Effector memory CD4-positive, alpha-beta T cell (primary cell): Measurements from ENCODE around the gene FGF9.

Source experiments
- DNase-seq, 3 donors: peaks; one replicate each; pipeline ENCODE4 v3.0.0-alpha.2; 2020
- H3K27ac ChIP-seq: 2 replicates; pipeline ENCODE4 v1.7.0; 2013; ENCODE audit warnings: mild to moderate bottlenecking, low read length, moderate library complexity; ENCODE audit not compliant: insufficient read depth, poor library complexity, severe bottlenecking
- H3K27me3 ChIP-seq: replicated peaks from 2 replicates; pipeline ENCODE4 v1.7.0; 2013; ENCODE audit warnings: mild to moderate bottlenecking, low read length; ENCODE audit not compliant: insufficient read depth, control insufficient read depth, poor library complexity, severe bottlenecking
- H3K36me3 ChIP-seq: 2 replicates; pipeline ENCODE4 v1.7.0; 2013; ENCODE audit warnings: mild to moderate bottlenecking, low read length, moderate library complexity; ENCODE audit not compliant: control insufficient read depth, insufficient read depth
- H3K4me1 ChIP-seq: 2 replicates; pipeline ENCODE4 v1.7.0; 2013; ENCODE audit warnings: low read length, mild to moderate bottlenecking; ENCODE audit not compliant: control insufficient read depth, insufficient read depth, poor library complexity, severe bottlenecking
- H3K4me3 ChIP-seq: 2 replicates; pipeline ENCODE4 v1.7.0; 2013; ENCODE audit warnings: low read length, low read depth, mild to moderate bottlenecking; ENCODE audit not compliant: insufficient read depth, poor library complexity, severe bottlenecking
- H3K9me3 ChIP-seq: 2 replicates; pipeline ENCODE4 v1.7.0; 2013; ENCODE audit warnings: mild to moderate bottlenecking, low read length, moderate library complexity; ENCODE audit not compliant: control insufficient read depth
- total RNA-seq, 3 donors: gene quantifications; one replicate each; lab custom pipeline; 2026; lab: John Stamatoyannopoulos, UW

Gene FGF9
- 4.8 to 7.8 (median 4.9) reads per million in 3 donors for total RNA-seq

- Histone ChIP-seq H3K27me3 (peaks cover under 1% of the 10 kb centered on the region), H3K36me3 (no peaks in the 10 kb centered on the region), H3K9me3 (no peaks in the 10 kb centered on the region), H3K4me1 (peaks cover 37% of the 10 kb centered on the region), H3K4me3 (peak within 1 kb of the TSS; percentile 80), H3K27ac (peak within 1 kb of the TSS; percentile 54)
- DNase-seq, result peak; percentile 63 to 73 (median 68)
Measured at GRCh38 chr13:21670883-21671619, at the start of gene FGF9. FGF9 (plus strand) TSS chr13:21671073; CDS start chr13:21671913, 840 bp downstream.

- Histone ChIP-seq H3K9me3 (no peaks in the 10 kb centered on the region), H3K36me3 (no peaks in the 10 kb centered on the region), H3K4me1 (no peaks in the 10 kb centered on the region), H3K27me3 (no peaks in the 10 kb centered on the region), H3K27ac (no peak overlapping the region), H3K4me3 (no peak overlapping the region)
- DNase-seq, result no peak
Measured at GRCh38 chr13:21625366-21625765, 45.5 kb upstream of the FGF9 start.

DNA sequence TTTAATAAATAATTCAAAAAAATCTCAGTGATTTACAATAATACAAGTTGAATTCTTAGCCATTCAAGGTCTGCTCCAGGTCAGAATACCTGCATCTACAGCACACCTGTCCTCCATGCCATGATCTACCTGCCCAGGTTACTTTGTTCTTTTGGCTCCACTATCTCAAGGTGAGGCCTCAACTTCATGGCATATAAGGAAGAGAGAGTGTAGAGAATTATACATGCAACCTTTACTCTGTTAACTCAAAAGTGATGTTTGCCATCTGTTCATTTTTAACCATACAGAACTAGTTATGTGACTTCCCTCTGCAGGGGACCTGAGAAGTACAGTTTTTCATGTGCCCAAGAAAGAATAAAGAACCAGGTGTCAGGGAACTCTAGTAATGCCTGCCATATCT is 38.7 kb upstream of the FGF9 start:
- DNase-seq, result no peak
- Histone ChIP-seq H3K36me3 (no peaks in the 10 kb centered on the region), H3K9me3 (no peaks in the 10 kb centered on the region), H3K27me3 (no peaks in the 10 kb centered on the region), H3K4me1 (no peaks in the 10 kb centered on the region), H3K27ac (no peak overlapping the region), H3K4me3 (no peak overlapping the region)

DNA sequence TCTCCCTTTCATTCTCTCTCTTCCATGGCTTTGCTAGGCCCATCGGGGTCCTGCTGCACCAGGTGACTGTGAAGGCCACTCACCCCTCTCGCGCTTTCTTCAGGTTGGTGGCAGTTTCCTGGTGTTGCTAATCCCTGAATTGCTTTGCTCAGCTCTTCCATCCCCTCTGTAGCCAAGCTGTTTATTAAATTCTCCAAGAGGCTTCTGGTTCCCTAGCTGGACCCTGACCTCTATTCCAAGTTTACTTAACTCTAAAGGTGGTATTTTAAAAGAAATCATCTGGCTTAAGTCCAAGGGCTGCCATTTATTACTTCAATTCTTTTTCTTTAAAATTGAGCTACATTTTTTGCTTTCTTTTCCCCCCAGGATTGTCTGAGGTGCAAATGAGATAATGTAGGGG is 34.2 kb upstream of the FGF9 start:
- Histone ChIP-seq H3K4me1 (no peaks in the 10 kb centered on the region), H3K27ac (no peak overlapping the region), H3K36me3 (no peaks in the 10 kb centered on the region), H3K27me3 (no peaks in the 10 kb centered on the region), H3K9me3 (no peaks in the 10 kb centered on the region), H3K4me3 (no peak overlapping the region)
- DNase-seq, result no peak

- H3K9me3 ChIP-seq, result no peaks in the 10 kb centered on the region
- no peaks in the 10 kb centered on the region for H3K36me3 ChIP-seq
- no peak overlapping the region for H3K27ac ChIP-seq
- H3K27me3 ChIP-seq, result no peaks in the 10 kb centered on the region
- no peaks in the 10 kb centered on the region for H3K4me1 ChIP-seq
- peak in 1 of 3 donors; percentile 6 for DNase-seq
- H3K4me3 ChIP-seq, result no peak overlapping the region
Measured at GRCh38 chr13:21637296-21637695, 33.6 kb upstream of the FGF9 start.

DNA sequence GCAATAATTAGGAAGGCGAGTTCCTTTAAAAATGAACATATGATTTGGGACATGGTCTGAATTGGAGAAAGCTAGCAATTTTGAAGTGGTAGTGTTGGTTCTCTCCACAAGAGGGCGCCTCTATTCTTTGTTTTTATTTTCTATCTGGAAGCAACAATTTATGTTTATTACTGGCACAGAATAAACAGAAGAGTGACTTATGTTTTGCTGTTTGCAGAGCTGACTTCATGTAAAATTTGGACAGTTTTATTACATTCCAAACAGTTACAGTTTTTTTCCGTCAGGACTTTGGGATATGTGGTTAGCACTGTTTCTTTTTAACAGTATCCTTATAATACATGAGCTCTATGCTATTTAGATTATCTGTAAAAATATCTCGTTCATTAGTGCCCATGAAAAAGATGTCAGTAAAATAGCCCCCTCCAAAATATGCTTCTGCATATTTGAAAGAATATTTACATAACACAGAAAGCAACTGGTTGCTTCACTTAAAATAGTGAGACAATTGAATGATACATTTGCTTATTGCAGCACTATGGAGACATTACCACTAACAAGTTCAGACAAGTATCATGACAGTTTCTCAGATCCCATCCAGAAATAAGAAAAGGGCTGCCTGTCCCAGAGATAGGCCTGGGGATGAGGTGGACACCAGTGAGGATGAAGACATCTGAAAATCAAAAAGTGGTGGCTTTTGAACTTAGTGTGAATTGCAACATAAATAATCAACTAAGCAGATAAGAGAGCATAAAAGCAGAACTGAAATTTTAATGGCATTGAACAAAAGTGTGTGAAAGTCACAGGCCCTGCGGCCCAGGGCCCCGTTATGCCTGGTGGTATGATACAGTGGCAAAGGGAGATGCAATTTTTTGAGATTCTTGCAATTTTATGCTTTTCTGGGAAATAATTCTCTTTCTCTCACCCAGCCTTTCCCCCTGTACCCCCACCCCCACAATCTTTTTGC is 32.3 kb upstream of the FGF9 start:
- H3K4me3 ChIP-seq, result no peak overlapping the region
- H3K4me1 ChIP-seq, result no peaks in the 10 kb centered on the region
- H3K27ac ChIP-seq, result no peak overlapping the region
- H3K9me3 ChIP-seq, result no peaks in the 10 kb centered on the region
- H3K36me3 ChIP-seq, result no peaks in the 10 kb centered on the region
- H3K27me3 ChIP-seq, result no peaks in the 10 kb centered on the region
- DNase-seq, result peak in 1 of 3 donors; percentile 18

GRCh38 chr13:21639561-21639960 is 31.3 kb upstream of the FGF9 start:
- no peak overlapping the region for H3K27ac ChIP-seq
- DNase-seq, result no peak
- H3K4me3 ChIP-seq, result no peak overlapping the region
- H3K4me1 ChIP-seq, result no peaks in the 10 kb centered on the region
- H3K27me3 ChIP-seq, result no peaks in the 10 kb centered on the region
- no peaks in the 10 kb centered on the region for H3K9me3 ChIP-seq
- H3K36me3 ChIP-seq, result no peaks in the 10 kb centered on the region

DNA sequence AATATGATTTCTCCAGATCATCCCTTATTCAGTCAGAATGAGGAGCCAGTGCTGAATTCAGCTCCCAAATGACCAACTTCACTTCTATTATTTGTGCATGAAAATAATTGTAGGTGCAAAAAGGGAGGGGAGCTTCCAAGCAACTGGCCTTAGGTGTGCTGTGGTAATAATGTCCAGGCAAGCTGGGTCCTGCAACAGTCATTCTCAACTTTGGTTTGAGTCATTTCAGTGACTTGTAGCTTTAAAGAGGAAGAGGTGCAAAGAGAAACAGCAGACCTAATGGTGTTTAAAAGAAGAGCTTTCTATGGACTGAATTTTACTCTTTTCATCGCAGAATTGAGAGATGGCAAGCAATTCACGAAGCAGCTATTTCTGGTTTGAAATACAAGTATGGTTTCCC is 29.2 kb upstream of the FGF9 start:
- no peaks in the 10 kb centered on the region for H3K9me3 ChIP-seq
- H3K4me1 ChIP-seq, result no peaks in the 10 kb centered on the region
- no peak for DNase-seq
- no peaks in the 10 kb centered on the region for H3K36me3 ChIP-seq
- H3K27ac ChIP-seq, result no peak overlapping the region
- no peak overlapping the region for H3K4me3 ChIP-seq
- H3K27me3 ChIP-seq, result no peaks in the 10 kb centered on the region

GRCh38 chr13:21657538-21657937 is 13.3 kb upstream of the FGF9 start:
- Histone ChIP-seq H3K9me3 (no peaks in the 10 kb centered on the region), H3K4me1 (no peaks in the 10 kb centered on the region), H3K4me3 (no peak overlapping the region), H3K27ac (no peak overlapping the region), H3K36me3 (no peaks in the 10 kb centered on the region), H3K27me3 (no peaks in the 10 kb centered on the region)
- DNase-seq, result no peak

DNA sequence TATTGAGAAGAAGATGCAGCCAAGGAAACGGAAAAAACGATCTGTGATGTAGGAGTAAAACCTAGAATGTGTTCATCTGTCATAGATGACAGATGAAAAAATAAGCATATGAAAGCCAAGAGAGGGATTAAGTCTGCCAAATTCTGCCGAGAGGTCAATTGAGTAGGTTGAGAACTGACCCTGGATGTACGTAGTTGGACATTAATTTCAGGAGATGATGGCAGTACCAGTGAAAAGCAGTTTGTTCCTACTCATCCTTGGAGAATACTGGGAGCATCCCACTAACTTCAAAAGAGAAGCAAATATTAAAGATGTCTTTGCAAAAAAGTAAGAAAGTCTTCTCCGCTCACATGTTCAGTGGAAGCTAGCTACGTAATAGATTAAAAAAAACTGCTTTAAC is 11.8 kb upstream of the FGF9 start:
- no peaks in the 10 kb centered on the region for H3K27me3 ChIP-seq
- no peaks in the 10 kb centered on the region for H3K36me3 ChIP-seq
- H3K9me3 ChIP-seq, result no peaks in the 10 kb centered on the region
- H3K4me3 ChIP-seq, result no peak overlapping the region
- no peak for DNase-seq
- H3K27ac ChIP-seq, result no peak overlapping the region
- no peaks in the 10 kb centered on the region for H3K4me1 ChIP-seq
